ENCODE measurements around the gene NRN1.

The NRN1 gene

DNA sequence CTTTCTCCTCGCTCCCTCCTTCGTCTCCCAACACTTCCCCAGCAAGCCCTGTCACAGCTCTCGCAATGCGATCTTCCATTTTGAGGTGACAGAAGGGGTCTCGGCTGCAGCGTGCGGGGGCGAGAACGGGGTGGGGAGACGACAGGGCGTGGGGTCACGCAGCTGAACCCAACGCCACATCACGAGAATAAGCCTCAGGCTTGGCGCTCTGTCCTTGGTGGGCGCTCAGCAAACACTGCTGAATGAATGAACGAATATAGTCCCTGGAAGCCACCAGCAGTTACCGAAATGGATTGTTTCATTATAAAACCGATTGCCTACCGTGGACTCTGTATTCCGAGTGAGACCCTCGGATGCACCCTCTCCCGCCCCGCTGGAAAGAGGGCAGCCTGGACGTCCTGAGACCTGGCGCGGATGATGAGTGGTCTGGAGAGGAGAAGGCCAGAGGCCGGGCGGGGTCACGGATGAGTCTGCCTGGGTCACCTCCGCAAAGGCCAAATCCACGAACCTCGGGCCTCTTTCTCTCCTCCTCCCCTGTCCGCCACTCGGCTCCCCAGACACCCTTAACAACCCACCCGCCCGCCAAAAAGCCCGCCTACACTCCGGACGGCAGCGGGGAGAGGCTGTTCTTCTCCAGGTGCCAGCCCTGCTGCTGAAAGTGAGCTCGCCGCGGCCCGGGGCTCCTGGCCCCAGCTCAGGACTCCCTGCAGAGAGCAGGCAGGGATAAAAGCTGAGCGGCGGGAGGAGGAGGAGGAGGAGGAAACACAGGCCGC lies 3.7 kb downstream of the NRN1 start:
- no peak for DNase-seq (ENCODE audit: low read depth in 1 of 2, low spot score in 1 of 2)

- no peak for DNase-seq (ENCODE audit: low read depth in 1 of 2, low spot score in 1 of 2)
Observed at GRCh38 chr6:6002005-6002847, 4.5 kb downstream of the NRN1 start.

GRCh38 chr6:6001443-6001842 lies 5.3 kb downstream of the NRN1 start:
- no peak for DNase-seq (ENCODE audit: low read depth in 1 of 2, low spot score in 1 of 2)

GRCh38 chr6:5999688-6000608 lies 6.8 kb downstream of the NRN1 start:
- DNase-seq (ENCODE audit: low read depth in 1 of 2, low spot score in 1 of 2): no peak

GRCh38 chr6:5998711-5999687 lies 7.7 kb downstream of the NRN1 start:
- no peak for DNase-seq (ENCODE audit: low read depth in 1 of 2, low spot score in 1 of 2)

GRCh38 chr6:5998236-5998635 lies 8.5 kb downstream of the NRN1 start:
- DNase-seq (ENCODE audit: low read depth in 1 of 2, low spot score in 1 of 2): no peak

- DNase-seq (ENCODE audit: low read depth in 1 of 2, low spot score in 1 of 2): no peak
Observed at GRCh38 chr6:5997420-5997987, 9.2 kb downstream of the NRN1 start.

GRCh38 chr6:5996714-5997419 lies 9.9 kb downstream of the NRN1 start:
- no peak for DNase-seq (ENCODE audit: low read depth in 1 of 2, low spot score in 1 of 2)

DNA sequence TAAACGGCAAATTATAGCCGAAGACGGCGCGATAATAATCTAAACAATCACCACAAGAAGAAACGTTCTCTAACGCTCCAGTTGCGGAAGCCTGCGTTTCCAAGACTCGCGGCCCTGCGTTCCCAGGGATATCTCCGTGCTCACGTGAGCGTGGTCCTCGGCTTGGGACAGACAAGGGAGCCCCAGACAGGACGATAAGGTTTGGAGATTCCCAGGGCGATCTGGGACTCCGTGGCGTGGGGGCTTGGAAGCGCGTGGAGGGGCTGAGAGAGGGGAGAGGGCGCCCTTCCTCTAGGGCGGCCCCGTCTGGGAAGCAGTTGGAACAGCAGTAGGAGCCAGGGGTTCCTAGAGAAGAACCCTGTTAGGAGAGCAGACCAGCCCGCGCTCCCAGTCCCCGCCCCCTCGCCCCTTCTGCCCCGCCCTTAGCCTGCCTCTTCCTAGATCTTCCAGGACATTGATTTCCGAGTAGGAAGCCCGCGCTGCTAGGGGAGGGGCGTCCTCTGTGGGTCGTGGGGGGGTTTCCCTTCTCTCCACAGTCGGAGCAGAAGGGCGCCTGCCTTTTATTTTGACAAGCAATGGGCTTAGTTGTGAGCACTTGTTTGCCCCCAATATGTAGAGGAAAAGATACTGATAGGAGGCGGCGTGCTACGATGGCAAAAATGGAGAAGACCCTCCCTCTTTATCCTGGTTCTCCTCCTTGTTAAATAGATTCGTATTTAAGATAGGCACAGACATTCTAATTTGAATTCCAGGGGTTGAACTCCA lies 10.6 kb downstream of the NRN1 start:
- DNase-seq (ENCODE audit: low read depth in 1 of 2, low spot score in 1 of 2): no peak

DNA sequence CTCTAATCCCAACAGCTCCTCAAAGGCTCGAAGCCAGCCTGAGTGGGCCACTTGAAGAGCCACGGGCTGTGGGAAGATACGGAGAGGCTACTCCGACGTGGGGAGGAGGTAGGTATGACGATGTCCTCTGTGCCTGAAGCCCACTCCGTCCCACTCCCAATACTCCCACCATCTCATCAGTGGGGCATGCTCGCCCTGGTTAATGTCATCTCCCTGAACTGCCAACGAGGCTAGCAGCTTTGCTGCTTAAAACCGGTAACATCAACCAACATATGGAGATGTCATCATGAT lies 11.1 kb downstream of the NRN1 start:
- no peak for DNase-seq (ENCODE audit: low read depth in 1 of 2, low spot score in 1 of 2)

DNA sequence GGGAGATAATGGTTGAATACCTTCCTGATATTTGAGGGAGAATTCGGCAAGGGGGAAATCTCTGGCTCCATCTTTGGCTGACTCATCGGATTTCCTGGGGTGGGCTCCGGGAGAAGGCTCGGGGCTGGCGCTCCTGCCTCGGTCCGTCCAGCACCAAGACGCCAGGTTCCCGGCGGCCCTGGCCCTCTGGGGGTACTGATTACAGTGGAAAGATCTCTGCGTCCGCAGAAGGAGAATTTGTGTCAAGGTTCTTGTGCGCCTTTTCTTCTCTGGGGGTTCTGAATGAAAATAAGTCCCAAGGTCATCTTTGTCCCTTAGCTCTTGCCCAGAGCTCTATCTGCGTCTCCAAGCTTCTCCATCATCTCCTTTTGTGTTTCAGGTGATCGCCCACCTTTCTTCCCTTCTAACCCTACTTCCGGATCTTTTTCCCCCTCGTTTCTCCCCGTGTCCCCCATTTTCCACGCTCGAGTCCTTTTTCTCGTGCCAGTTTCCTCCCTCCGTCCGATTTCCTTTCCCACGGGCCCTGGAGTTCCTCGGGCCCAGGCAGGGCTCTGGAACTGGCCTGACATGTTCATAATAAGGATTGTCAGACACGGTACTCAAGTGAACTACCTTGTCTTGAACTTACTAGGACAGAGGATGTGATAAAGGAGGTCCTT lies 11.6 kb downstream of the NRN1 start:
- DNase-seq (ENCODE audit: low read depth in 1 of 2, low spot score in 1 of 2): no peak

GRCh38 chr6:5994234-5994998 lies 12.3 kb downstream of the NRN1 start:
- no peak for DNase-seq (ENCODE audit: low read depth in 1 of 2, low spot score in 1 of 2)

DNA sequence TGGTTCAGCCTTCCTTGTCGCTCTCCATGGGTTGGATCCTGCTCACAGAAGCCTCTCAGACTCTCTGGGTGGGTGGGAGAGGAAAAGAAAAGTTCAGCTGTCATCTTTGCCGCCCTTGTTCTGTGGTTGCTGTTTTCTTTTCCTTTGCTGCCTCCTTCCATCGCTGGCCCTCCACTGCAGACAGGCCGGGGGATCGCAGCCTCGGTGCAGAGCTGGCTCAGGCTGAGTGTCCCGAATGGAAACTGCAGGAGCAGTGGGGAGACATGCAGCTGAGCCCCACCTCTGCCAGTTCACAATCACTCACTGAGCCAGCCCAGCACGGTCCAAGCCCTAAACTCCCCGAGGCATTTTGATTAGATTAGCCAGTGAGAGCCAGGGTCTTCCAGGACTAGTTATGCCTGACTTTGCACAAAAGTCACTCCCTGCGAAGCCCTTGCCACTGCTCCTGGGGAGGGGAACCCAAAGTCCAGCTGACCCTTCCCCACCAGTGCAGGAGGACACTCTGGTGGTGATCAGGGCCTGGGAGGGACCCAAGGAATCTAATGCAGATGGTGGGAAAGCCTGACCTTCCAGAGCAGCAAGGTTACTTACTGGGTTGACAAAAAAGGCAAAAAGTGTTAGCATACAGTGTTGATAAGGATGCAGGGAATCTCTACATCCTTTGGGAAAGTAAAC lies 14.0 kb downstream of the NRN1 start:
- no peak for DNase-seq (ENCODE audit: low read depth in 1 of 2, low spot score in 1 of 2)

GRCh38 chr6:5990786-5991185 lies 15.9 kb downstream of the NRN1 start:
- DNase-seq (ENCODE audit: low read depth in 1 of 2, low spot score in 1 of 2): no peak

DNA sequence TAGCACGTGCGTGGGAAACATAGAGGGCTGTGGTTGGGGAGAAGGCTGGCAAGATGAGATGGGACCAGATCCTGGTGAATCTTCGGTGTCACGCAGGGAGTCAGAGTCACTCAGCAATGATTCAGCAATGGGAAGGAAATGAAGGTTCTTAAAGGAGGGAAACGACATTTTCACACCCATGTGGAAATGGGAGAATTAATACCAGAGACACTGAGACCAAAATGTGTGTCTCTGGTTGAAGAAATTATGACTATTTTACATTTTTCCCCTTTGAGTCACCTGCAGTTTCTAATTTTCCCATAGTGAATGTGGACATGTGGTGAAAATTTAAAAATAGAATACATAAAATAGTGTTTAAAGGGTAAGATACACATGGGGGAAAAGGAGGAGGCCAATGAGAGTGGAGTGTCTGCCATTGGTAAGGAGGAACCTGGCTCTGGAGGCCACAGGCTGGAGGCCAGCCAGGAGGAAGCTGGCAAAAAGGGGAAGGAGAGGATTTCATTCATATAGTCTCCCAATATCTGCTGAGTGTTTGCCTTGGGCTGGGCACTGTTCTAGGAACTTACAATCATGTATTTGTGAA lies 17.5 kb downstream of the NRN1 start:
- no peak for DNase-seq (ENCODE audit: low read depth in 1 of 2, low spot score in 1 of 2)

- DNase-seq (ENCODE audit: low read depth in 1 of 2, low spot score in 1 of 2): no peak
Observed at GRCh38 chr6:5986861-5987260, 19.9 kb downstream of the NRN1 start.

Data from stimulated activated CD4-positive, alpha-beta T cell treated with anti-CD3 and anti-CD28 coated beads, Interleukin-15, amount 100 ng/mL, for 1 hour (primary cell).